GM19455 (cell line): Measurements from ENCODE around the gene PDGFRA.
A peak's percentile ranks its signal among the peaks of the same experiment; 100 is the strongest.
"Not testable (repeated sequence)": the region's sequence is repeated elsewhere in the genome, so short reads cannot be mapped to it uniquely, and the experiment has no call there.

Experiments
- ATAC-seq: cut with Tn5 transposase; IDR thresholded peaks from one replicate; pipeline ENCODE4 v1.9.1; 2021; ENCODE audit not compliant: unreplicated experiment

PDGFRA gene

GRCh38 chr4:54227256-54228055, 1.6 kb upstream of the PDGFRA start:
- no peak for ATAC-seq

GRCh38 chr4:54228056-54228527, 1.0 kb upstream of the PDGFRA start:
- ATAC-seq = no peak

DNA sequence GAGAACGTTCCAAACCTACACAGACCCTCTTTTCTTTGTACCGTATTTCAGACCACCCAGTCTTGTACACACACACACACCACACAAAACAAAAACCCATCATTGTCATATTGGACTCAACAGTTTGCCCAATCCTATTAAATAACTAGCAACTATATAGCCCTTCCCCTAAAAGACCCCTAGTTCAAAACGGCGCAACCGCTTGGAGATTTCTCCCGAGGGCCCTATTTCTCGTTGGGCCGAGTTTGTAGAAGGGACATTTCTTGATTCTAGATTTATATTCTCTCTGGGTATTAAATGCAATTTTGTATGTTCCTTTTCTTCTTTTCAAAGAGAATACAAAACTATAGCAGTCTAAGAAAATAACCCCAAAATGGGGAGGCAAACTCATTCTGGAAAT, 547 bp upstream of the PDGFRA start:
- ATAC-seq = no peak

DNA sequence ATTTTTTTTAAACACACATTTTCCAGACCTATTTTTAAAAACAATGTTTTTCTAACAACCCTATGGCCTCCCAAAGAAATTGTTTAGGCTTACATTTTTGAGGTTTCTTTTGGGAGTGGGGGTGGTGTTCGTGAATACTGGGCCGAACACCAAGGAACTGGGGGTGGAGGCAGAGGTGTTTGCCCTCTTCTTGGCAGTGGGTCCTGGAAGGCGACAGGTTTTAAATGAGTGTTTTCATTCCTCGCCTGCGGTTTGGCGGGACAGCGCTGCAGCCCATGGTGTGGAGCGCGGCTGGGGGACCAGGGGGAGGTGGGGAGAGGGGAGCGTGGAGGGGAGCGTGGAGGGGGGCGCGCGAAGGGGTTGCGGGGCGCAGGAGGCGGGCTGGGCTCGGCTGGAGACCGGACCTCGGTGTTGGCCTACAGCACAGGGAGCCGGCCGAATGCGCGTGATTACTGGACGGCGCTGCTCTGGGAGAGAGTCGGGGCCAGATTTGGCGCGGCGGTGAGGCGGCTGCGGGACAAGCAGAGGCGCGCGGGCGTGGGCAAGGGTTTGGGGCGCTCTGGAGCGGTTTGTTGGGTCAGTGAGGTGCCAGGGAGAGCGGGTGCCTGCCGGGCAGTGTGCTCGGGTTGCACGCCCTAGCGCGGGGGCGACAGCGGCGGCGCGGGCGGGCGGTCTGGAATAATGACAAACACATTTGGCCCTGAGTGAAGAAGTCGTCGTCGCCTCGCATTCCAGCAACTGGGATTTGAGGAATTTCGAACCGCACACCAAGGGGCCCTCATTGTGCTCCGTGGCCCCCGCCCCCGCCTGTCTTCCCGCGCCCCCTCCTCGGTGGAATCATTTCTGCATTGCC, 764 bp downstream of the PDGFRA start:
- no peak for ATAC-seq

DNA sequence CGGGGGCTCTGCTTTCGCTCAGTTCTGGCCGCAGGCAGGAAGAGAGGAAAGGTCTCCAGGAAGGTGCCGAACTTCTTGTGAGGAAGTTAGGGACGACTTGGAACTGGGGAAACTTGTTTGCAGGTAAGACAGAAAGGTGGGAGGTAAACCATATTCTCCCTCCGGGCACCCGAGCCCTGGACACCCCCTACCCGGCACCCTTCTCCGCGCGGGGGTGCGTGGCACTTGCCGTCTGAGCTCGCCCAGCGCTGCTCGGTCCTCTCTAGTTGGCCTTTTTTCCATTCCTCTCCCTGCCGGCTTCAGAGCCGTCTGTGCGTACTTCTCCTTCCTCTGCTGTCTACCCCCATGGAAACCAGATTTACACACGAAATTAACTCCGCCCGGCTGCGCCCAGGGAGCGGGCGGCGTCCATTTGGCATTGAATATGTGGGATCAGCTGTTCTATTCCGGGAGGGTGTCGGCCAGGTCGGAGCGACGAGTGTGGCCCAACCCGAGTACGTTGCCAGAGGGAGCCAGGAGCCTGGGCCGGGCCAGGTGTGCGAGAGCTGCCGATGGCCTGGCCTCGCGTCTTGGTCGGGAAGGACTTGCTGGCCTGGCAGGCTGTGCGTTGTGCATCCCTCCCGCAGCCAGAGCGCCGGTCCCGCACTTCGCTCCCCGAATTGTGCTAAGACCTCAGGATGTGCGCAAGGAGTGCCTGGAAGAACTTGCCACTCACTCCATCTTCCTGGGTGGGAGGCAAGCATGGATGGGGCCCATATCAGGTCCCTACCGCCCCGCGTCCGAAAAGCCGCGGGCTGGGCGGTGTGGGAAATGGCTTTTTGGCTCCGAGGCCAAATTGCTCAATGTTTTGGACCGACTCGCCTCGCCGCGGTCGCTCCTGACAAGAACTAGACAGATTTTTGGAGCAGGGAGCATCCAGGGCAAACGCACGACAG, 1.7 kb downstream of the PDGFRA start:
- ATAC-seq = no peak

DNA sequence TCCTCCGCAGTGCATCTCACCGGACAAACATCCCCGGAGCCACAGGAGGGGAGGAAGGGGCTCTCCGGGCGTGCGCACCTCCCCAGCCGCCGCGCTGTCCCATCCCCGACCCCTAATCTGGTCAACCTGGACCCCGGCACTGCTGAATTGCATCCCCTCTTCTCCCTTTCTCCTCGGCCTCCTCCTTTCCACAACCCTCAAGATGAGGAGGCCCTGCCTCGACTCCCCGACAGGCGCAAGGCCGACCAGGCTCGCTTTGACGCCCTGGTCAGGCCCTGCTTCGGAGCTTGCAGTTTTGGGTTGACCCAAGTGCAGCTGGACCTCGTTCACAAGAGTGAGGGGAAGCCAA, 2.3 kb downstream of the PDGFRA start:
- ATAC-seq = no peak

DNA sequence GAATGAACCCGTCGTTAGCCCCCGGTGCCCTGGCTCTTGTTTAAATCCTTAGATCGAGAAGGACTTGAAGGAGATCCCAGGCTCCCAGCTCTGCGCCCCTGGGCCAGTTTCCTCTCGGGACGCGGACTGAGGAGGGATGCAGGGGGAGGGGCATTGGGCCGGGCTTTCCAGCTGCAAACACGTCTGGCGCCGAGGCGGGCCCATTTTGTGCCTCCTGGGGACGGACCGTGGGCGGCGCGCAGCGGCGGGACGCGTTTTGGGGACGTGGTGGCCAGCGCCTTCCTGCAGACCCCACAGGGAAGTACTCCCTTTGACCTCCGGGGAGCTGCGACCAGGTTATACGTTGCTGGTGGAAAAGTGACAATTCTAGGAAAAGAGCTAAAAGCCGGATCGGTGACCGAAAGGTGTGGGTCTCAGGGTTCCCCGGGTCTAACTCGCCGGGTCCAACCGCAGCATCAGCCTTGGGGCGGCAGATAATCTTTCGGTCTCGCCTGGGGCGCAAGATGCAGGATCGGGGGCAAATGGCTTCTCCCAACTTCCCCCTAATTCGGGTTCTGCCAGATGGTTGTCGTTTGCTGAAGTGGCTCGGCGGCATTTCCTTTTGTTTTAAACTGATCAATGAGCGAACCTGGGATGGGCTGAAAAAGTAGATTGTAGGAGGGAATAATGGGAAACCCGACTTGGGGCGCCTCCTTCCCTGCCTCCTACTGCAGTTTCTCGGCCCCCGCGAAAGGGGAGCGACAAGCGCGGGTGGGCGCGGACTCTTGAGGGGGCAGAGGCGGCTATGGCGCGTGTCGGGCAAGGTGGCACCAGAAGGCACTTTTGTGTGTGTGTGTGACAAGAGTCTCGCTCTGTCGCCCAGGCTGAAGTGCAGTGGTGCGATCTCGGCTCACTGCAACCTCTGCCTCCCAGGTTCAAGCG, 2.9 kb downstream of the PDGFRA start:
- ATAC-seq = no peak

- ATAC-seq = peak; percentile 75
Observed at GRCh38 chr4:54233277-54233696, 4.2 kb downstream of the PDGFRA start.

DNA sequence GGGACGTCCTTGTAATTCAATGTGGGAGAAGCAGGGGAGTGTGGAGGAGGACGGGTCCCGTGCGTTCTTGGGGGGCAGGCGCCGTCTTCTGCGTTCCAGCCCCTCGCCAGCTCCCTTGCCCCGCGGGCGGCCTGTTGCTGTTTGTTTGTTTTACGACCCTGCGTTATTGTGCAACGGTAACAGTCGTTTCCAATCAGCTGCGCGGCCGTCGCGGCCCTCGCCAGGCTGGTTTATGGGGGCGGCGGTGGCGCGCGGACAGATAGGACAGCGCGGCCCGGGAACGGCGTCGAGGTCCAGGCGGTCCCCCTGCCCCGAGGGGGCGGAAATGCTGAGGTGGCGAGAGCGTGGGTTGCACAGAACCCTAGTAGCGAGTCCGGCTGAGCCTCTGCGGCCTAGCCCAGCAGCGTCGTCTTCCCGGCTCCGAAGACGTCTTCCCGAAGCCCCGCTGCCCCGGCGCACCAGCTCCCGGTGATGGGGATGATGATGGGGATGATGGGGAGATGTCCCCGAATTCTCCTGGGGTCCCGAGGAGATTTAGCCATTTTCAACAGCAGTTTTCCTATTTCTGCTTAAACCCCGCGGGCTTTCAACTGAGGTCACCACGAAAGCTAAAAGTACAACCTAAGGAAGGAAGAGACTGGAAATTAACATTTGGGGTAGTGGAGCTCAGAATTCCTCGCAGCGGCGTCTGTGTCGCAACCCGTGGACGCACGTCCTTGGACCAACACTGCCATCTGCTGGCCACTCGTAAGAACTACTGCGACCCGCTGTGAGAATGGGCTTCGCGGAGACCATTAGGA, 4.8 kb downstream of the PDGFRA start:
- peak; percentile 7 for ATAC-seq

GRCh38 chr4:54234497-54235205, 5.6 kb downstream of the PDGFRA start:
- no peak for ATAC-seq

DNA sequence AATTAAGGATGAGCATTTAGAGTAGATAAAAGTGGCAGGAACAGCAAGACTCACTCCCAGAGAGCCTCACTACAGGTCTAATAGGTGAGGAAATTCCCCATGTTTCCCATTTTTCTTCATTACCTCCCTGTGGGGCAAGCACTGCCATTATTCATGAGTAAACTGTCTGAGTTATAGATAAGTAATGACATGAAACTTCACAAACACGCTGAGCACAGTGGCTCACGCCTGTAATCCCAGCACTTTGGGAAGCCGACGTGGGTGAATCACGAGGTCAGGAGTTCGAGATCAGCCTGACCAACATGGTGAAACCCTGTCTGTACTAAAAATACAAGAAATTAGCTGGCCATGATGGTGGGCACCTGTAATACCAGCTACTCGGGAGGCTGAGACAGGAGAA, 7.2 kb downstream of the PDGFRA start:
- not testable (repeated sequence) for ATAC-seq

GRCh38 chr4:54237770-54238169, 8.7 kb downstream of the PDGFRA start:
- ATAC-seq = no peak

DNA sequence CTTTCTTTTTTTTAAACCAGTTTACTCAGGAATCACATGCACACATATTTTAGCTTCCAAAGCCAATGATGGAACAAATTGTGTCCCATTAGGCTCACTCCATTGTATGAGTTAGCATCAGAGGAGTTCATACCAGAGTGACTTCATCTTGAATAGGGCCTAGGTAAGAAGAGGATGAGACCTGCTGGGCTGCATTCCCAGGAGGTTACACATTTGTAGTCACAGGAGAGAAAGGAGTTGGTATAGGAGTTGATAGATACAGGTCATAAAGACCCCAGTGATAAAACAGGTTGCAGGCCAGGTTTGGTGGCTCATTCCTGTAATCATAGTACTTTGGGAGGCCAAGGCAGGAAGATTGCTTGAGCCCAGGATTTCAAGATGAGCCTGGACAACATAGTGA, 9.3 kb downstream of the PDGFRA start:
- ATAC-seq = no peak

GRCh38 chr4:54241268-54241823, 12.3 kb downstream of the PDGFRA start:
- not testable (repeated sequence) for ATAC-seq

DNA sequence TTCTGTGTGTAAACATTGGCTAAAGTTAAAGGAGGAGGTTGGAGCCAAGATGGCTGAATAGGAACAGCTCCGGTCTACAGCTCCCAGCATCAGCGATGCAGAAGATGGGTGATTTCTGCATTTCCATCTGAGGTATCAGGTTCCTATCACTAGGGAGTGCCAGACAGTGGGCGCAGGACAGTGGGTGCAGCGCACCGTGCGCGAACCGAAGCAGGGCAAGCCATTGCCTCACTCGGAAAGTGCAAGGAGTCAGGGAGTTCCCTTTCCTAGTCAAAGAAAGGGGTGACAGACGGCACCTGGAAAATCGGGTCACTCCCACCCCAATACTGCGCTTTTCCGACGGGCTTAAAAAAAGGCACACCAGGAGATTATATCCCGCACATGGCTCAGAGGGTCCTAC, 14.4 kb downstream of the PDGFRA start:
- not testable (repeated sequence) for ATAC-seq

DNA sequence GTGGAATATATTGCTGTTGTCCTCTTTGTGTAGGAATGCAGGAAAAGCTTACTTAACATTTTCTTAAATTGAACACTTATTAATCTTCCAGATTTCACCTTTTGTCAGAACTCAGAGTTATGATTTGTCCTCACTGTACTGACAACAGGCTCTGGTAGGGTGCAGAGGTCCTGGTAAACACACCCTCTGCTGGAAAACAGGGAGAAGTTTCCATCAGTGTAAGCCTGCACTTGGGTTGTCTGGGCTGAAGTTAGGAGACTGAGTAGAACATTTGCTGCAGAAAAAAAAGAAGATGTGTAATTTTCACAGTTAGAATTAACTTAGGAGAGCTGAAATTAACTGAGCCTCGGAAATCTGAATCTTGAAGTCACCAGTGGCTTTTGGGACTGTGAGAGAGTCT, 23.2 kb downstream of the PDGFRA start:
- not testable (repeated sequence) for ATAC-seq

DNA sequence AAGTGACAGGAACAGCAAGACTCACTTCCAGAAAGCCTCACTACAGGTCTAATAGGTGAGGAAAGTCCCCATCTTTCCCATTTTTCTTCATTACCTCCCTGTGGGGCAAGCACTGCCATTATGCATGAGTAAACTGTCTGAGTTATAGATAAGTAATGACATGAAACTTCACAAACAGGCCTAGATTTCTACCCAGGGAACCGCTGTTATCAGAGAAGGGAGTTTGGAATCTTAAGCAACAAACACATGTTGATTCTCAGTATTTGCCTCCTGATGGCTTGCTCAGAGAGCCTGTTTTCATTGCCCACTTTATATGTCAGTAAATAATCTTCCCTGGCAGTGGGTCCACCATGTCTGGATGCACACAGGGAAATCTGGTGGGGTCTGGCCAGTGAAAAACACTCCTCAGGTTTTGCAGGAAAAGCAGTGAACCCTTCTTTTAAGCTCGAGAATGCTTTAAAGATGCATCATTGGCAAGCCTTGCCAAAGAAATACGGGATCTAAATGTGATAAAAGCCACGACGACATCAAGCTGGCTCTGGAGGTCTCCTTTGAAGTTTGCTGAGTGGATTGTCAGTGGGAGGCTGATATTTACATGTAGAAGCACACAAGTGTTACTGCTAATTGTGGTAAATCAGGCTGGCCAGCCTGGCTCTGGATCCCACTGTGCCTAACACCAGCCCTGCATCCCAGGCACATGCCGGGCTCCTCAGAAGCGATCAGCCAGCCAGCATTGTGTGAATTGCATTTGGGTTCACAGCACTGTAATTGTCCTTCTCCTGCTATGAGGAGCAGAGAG, 25.2 kb downstream of the PDGFRA start:
- ATAC-seq = no peak

- ATAC-seq = no peak
Observed at GRCh38 chr4:54254915-54255246, 25.8 kb downstream of the PDGFRA start.
